GM18511 (cell line): ENCODE measurements around the gene PAEP.

Source experiments
- ATAC-seq: cut with Tn5 transposase; IDR thresholded peaks from one replicate; pipeline ENCODE4 v1.9.1; 2021; ENCODE audit warnings: mild to moderate bottlenecking, moderate library complexity; ENCODE audit not compliant: unreplicated experiment

PAEP gene

GRCh38 chr9:135591506-135592330 is 30.2 kb downstream of the PAEP start:
- ATAC-seq: no peak

DNA sequence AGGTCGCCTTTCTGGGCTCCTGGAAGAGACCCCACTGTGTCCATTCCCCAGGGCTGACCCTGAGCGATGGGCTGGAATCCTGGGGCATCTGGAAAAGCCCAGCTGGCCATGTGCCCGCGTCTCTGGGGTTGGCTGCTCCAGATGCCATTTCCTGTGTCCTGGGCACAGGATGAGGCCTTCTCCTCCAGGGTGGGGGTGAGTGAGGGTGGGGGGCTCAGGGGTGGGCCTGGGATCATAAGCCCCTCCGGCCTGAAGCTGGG is 30.7 kb downstream of the PAEP start:
- ATAC-seq: no peak

GRCh38 chr9:135592625-135593024 is 31.1 kb downstream of the PAEP start:
- ATAC-seq: no peak

- ATAC-seq: no peak
Measured at GRCh38 chr9:135596211-135596610, 34.7 kb downstream of the PAEP start.

- ATAC-seq: no peak
Measured at GRCh38 chr9:135600296-135600817, 38.8 kb downstream of the PAEP start.

DNA sequence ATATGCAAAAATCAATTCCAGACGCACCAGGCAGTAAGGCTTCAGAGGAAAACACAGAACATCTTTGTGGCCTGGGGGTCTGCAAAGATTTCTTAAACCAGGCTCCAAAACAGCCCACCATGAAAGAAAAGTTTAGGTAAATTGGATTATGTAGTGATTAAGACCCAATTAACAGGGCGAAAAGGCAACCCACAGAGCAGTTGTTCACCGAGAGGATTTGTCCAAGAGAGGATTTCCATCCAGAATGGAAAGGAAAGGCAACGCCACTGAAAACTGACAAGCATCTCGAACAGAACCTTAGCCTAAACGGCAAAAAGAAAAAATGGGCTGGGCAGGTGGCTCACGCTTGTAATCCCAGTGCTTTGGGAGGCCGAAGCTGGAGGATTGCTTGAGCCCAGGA is 40.4 kb downstream of the PAEP start:
- no peak for ATAC-seq

DNA sequence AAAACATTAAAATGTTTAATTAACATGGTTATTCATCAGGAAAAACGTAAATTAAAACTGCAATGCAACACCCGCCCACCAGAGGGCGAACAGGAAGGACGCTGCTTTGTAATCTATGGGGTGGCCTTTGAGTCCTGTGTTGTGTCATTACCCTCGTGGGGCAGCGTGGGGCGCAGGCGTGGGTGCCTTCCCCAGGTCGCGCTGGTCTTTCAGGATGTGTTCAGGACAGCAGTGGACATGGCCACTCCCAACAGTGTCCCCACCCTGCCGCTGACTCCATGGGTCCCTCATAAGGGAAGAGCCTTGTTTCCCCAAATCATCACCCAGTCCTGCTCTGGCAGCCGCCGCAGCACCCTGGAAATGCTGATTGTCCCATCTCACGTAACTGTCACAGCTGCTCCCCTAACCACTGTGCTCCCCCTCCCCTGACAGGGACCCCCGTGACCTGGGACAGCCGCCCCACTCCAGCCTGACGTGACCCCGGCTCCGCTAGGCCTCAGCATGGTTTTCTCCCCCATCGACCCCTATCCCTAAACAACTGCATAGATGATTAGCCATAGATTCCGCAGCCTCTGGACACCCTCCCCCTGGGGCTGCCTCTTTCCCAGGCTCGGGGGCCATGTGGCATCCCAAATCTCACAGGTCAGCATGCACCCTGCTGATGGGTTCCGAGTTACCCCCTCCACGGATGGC is 41.4 kb downstream of the PAEP start:
- no peak for ATAC-seq

DNA sequence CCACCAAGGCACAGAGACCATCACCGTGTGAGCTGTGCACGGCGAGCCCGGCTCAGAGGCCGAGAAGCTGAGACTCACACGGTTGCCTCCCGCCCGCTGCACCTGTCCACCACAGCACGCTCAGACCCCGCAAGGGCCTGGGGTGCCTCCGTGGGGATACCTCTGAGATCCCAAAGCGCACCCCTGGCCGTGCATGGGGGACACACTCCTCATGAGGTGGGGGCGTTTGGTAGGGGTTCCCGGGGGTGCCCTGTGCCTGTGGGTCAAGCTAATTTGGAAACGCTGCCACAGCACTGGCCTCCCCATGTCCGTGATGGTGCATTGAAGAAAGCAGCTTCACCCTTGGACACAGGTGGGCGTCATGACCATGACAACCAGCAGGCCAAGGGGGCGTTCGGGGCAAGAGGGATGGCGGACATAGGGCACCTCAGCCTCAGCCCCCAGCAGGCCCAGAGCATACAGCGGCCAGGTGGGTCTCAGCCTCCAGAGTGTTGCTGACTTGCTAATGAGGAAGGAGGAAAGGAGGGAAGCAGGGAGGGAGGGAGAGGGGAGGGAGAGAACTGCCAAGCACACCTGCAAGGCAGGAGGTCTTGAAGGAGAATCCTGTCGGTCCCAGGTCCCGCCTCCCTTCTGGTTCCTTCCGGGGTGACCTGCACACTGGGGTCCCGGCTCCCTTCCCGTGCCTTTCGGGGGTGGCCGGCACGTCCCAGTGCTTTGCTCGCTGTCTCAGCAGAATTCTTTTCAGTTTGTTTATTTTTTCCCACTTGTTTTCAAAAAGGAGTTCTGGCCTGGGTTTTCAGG is 43.1 kb downstream of the PAEP start:
- no peak for ATAC-seq

DNA sequence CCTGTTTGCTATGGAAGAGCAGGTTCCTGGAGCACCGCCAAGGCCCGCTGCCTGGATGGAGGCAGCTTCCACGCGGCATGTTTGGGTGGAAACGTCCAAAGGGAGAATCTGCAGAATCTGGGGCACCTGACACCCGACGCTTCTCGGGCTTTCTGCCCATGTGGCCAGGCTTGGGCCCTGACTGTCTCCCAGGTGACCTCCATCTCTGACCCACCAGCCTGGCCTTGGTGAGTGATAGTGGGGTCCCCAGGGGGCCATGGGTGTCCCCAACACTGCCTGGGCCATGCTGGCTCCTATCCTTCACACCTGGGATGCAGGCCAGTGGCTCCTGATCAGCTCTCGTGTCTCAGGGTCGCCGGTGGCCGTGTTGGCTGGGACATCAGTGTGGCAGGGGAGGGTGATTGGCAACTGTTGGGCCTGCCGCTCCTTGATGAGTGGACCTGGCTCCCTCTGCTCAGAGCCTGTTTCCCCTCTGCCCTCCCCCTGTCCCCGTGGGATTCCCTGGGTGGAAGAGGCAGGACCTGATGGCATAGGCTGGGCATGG is 43.8 kb downstream of the PAEP start:
- no peak for ATAC-seq

DNA sequence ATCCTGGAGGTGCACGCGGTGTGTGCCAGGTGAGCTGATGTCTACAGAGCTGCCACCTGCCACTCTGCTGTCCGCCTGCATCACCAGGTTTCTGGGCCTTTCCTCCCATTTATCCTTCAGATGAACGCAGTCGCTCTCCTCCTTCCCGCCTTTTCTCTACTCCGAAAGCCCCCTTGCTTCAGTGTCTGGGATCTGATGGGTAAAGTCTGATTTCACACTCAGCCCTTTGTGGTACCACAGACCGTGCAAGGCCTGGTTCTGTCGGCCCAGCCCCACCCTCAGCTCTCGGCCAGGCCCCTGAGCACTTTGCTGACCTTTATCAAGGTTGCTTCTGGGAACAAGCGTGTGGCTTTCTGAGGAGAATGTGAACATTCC is 45.3 kb downstream of the PAEP start:
- ATAC-seq: no peak

GRCh38 chr9:135607401-135608293 is 46.1 kb downstream of the PAEP start:
- no peak for ATAC-seq

- ATAC-seq: no peak
Measured at GRCh38 chr9:135608294-135608998, 46.9 kb downstream of the PAEP start.

- no peak for ATAC-seq
Measured at GRCh38 chr9:135608999-135609317, 47.4 kb downstream of the PAEP start.

GRCh38 chr9:135609366-135609955 is 47.9 kb downstream of the PAEP start:
- no peak for ATAC-seq

DNA sequence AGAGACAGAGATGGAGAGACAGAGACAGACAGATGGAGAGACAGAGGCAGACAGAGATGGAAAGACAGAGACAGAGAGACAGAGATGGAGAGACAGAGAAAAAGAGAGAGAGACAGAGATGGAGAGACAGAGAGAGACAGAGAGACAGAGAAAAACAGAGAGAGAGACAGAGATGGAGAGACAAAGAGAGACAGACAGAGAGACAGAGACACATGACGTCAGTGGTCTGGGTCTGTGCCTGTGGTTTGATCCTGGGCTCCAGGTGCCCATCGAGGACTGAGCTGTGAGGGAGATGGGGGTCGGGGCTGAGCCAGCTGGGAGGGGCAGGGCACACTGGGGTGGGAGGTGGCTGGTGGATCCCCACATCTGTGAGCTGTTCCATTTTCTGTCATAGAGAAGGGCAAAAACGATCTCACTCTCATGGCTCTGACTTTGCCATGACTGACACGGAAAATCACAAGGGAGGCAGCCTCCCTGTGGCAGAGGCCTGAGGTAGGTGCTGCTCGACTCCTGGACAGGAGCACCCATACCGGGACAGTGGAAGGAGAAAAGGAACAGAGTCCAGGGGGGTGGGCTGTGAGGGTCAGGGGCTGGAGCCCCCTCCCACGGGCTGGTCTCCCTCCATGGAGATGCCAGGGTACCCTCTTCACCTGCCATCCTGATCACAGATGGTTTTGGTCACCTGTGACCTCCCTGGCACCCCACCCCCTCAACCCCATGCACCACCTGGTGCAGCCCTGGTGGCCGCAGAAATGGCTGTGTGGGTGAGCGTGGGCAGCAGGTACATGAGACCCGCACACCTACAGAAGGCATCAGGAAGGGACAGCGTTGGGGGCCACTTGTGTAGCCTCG is 49.0 kb downstream of the PAEP start:
- no peak for ATAC-seq

DNA sequence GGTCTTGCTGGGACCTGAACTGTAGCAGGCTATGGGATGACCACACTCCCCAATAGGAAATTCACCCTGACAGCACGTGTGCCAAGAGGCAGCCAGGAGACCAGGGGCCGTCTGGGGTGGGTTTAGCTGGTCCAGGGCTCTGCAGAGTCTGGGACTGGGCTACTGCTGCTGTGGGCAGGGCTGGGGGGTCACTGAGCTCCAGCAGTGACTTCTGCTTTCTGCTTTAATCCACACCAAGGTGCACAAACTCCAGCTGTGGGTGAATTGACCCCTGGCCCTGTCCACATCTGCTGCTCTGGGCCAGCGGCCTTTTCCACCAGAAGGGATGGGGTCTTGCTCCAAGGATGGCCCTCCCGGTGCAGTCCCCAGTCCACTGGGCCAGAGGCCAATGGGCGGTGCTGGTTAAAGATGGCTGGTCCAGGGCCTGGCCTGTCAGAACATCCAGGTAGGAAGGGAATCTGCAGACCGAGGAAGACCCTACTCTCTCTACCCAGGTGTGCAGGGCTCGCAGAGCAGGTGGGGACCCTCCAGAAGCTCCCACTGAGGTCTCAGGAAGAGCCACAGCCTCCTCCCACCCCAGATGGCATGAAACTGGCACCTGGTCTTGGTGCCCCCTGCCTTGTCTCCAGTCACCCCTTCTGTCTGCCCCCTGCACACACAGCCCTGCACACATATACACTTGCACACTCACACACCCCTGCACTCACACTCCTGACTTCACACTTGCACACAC is 49.8 kb downstream of the PAEP start:
- no peak for ATAC-seq

DNA sequence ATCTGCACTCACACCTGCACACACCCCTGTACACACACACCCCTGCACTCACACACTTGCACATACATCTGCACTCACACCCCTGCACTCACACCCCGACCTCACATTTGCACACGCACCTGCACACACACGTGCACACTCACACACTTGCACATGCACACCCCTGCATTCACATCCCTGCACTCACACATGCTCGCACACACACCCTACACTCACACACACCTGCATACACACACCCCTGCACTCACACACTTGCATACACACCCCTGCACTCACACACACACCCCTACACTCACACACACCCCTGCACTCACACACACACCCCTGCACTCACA is 50.3 kb downstream of the PAEP start:
- no peak for ATAC-seq

GRCh38 chr9:135612437-135612836 is 50.9 kb downstream of the PAEP start:
- ATAC-seq: no peak
